ENCODE data around the gene NTM.

Gene NTM

DNA sequence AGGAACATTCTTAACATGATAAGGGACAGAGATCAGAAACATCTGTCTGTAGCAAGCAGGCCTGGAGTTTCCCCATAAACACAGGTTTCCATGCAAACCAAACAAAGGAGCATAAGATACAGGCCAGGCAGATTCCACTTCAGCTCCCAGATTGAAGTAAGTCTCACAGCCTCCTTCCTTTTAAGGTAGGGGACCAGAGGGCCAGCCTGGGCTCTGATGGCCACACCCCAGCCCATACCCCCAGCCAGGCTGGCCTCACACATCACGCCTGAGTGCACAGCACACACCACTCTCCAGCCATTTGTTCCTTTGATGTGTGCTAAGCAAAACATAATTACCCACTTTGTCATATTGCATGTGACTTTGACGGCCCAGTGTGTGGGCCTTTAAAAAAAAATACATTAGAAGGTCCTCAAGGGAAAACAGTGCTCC is 518.7 kb downstream of the NTM start:
- H3K36me3 ChIP-seq (ENCODE audit: control insufficient read depth, insufficient read depth, low read length, severe bottlenecking) = no peaks in the 10 kb centered on the region
- peaks cover 9% of the 10 kb centered on the region for H3K4me1 ChIP-seq (ENCODE audit: control insufficient read depth, insufficient read depth, low read length)
- H3K9me3 ChIP-seq (ENCODE audit: control insufficient read depth, low read length) = no peaks in the 10 kb centered on the region
- peak; percentile 73 for DNase-seq (ENCODE audit: low read depth)
- peak overlapping the region; percentile 31 for H3K4me3 ChIP-seq (ENCODE audit: low read length)
- no peaks in the 10 kb centered on the region for H3K27me3 ChIP-seq (replicated peaks; ENCODE audit: control insufficient read depth, insufficient read depth, low read length)
- H3K9ac ChIP-seq (ENCODE audit: low read length) = peak overlapping the region; percentile 47

DNA sequence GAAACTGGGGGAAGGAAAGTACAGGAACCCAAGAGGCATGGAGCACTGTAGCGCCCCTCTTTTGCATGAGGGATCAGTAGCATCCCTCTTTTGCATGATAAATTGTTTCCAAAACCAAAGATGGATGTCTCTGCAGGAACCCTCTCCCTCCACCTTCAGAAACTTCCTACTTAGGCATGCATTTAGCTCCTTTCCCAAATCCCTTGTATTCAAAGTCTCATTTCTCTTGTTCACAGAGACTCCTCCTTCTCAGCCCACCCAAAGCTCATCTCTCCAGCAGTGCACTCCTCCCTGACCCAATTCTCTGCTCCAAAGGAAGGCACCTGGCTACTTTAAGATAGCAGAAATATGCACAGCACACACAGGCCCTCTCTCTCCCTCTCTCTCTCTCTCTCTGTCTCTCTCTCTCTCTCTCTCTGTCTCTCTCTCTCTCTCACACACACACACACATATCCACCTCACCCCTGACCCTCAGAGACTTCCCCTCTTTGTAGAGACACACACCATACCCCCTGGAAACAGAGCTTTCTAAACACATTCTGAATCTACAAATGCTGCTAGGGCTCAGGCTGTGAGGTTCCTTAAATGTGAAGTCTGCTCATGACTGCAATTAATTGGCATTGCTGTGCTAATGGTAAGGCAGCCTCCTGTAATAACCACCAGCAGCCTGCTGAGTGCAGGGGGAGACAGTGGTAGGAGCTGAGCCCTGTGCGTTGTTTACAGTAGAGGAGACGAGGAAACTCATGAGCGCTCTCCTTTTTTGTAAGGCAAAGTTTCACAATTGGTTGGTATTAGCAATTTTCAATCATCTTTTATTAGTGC is 519.6 kb downstream of the NTM start:
- H3K4me3 ChIP-seq (ENCODE audit: low read length) = no peak overlapping the region
- no peaks in the 10 kb centered on the region for H3K9me3 ChIP-seq (ENCODE audit: control insufficient read depth, low read length)
- H3K36me3 ChIP-seq (ENCODE audit: control insufficient read depth, insufficient read depth, low read length, severe bottlenecking) = no peaks in the 10 kb centered on the region
- H3K4me1 ChIP-seq (ENCODE audit: control insufficient read depth, insufficient read depth, low read length) = peaks cover 9% of the 10 kb centered on the region
- no peak overlapping the region for H3K9ac ChIP-seq (ENCODE audit: low read length)
- no peaks in the 10 kb centered on the region for H3K27me3 ChIP-seq (replicated peaks; ENCODE audit: control insufficient read depth, insufficient read depth, low read length)
- DNase-seq (ENCODE audit: low read depth) = no peak

DNA sequence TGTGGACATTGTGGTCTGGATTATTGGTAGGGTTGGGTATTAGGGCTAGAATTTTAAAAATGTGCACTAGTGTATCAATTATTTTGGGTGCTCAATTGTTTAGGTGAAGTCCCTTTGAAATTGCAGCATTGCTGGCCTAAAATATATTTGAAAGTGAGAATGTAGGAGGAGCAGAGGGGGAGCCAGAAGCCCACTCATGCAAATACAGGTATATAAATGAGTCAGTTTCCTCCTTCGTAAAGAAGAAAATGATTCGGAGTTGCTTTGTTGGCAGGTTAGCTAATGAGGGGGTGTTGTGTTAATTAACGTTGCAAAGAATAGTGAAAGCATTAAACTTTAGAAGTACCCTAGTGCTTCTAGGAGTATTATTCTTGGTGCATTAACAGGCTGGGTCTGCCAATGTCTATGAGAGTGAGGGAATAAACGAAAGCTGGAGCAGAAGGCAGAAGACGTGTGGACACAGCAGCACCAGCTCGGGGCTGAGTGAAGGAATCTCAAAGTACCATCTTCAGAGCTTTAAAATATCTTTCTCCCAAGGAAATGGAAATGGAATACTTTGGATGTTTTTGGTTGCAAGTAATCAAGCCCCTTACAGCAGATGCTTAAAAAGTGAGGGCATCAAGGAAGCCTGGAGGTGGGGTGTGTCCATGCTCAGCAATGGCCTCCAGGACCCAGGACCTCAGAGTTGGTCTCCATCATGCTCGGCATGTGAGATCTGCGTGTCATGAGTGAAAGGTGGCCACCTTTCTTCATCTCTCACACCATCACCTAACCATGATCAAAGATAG is 522.9 kb downstream of the NTM start:
- H3K27me3 ChIP-seq (replicated peaks; ENCODE audit: control insufficient read depth, insufficient read depth, low read length) = no peaks in the 10 kb centered on the region
- H3K4me1 ChIP-seq (ENCODE audit: control insufficient read depth, insufficient read depth, low read length) = peaks cover 15% of the 10 kb centered on the region
- H3K9ac ChIP-seq (ENCODE audit: low read length) = no peak overlapping the region
- no peak overlapping the region for H3K4me3 ChIP-seq (ENCODE audit: low read length)
- DNase-seq (ENCODE audit: low read depth) = no peak
- H3K36me3 ChIP-seq (ENCODE audit: control insufficient read depth, insufficient read depth, low read length, severe bottlenecking) = no peaks in the 10 kb centered on the region
- no peaks in the 10 kb centered on the region for H3K9me3 ChIP-seq (ENCODE audit: control insufficient read depth, low read length)

DNA sequence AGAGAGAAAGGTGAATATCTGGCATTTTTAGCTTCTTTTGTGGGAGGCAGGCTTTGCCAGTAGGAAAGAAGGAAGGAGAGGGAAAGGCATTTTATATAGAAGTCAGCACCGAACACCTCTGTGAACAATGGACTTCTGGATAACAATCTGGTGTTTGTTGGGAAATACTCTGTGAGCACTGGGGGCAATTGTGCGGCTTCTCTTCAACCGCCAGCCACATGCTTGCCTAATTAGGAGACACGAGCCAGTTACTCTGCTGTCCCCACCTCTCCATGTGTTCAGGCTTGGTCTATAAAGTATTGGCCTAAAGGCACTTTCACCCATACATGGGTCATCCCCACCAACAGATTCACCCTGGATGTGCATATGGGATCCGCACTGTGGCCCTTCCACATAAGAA is 523.6 kb downstream of the NTM start:
- no peak overlapping the region for H3K4me3 ChIP-seq (ENCODE audit: low read length)

DNA sequence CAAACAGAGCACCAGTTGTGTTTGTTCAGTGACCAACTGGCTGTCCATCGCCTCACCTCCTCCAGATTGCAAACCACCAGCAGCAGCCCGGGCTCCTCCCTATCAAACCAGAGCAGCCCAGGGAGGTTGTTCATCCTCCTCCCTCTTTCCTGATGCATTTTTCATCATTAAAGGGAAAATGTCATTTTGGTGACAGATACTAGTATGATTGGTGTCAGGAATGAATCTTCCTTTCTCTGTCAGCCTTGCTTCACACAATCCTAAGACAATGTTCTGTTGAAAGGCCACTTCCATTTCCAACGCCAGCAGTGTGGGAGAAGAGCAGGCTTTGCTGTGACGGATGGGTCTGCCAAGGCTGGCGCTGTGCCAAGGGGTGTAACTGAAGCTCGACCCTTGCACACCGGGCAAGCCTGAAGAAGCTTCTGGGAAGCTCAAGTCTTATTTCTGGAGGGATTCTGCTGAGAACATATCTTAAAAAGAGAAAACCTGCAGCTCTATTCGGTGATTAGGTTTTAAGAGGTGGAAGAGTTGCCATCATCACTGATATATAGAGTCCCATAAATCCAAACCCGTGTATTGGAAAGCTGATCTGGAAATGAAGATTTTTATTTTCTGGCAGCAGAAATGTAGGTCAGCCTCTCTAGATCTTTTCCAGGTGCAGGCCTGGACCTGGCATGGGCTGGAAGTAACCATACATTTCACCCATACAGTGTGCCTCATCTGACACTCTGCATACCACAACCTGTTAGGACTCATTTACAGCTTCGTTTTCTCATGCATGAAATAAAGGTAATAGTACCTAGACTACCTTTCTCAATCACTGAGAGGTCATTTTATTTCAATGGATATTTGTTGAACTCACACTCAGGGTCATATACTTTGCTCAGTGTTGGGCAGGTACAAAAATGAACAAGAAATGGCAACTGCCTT is 524.5 kb downstream of the NTM start:
- Histone ChIP-seq H3K36me3 (ENCODE audit: control insufficient read depth, insufficient read depth, low read length, severe bottlenecking) (no peaks in the 10 kb centered on the region), H3K27me3 (replicated peaks; ENCODE audit: control insufficient read depth, insufficient read depth, low read length) (no peaks in the 10 kb centered on the region), H3K9ac (ENCODE audit: low read length) (no peak overlapping the region), H3K4me1 (ENCODE audit: control insufficient read depth, insufficient read depth, low read length) (peaks cover 5% of the 10 kb centered on the region), H3K9me3 (ENCODE audit: control insufficient read depth, low read length) (no peaks in the 10 kb centered on the region), H3K4me3 (ENCODE audit: low read length) (no peak overlapping the region)
- no peak for DNase-seq (ENCODE audit: low read depth)

More for the DNA sequence above, 523.6 kb downstream of the NTM start:
- Histone ChIP-seq H3K9me3 (ENCODE audit: control insufficient read depth, low read length) (no peaks in the 10 kb centered on the region), H3K36me3 (ENCODE audit: control insufficient read depth, insufficient read depth, low read length, severe bottlenecking) (no peaks in the 10 kb centered on the region), H3K4me1 (ENCODE audit: control insufficient read depth, insufficient read depth, low read length) (peaks cover 12% of the 10 kb centered on the region), H3K9ac (ENCODE audit: low read length) (no peak overlapping the region), H3K27me3 (replicated peaks; ENCODE audit: control insufficient read depth, insufficient read depth, low read length) (no peaks in the 10 kb centered on the region)
- no peak for DNase-seq (ENCODE audit: low read depth)

DNA sequence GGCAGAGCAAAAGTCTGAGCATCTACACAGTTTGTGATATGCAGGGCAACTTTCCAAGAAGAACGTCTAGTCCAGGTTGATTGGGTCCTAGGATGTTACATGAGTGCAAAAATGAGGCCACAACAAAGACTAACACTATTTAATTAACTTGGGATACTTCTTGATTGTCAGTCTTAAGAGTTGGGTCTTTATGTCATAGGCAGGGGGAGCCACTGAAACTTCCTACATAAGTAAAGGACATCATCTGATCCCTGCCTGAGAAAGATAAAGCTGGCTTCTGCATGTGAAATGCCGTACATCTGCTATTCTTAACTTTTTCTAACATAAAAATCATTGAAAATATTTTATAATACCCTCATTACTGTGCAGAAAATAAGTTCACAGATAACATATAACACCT is 525.5 kb downstream of the NTM start:
- Histone ChIP-seq H3K27me3 (replicated peaks; ENCODE audit: control insufficient read depth, insufficient read depth, low read length) (no peaks in the 10 kb centered on the region), H3K36me3 (ENCODE audit: control insufficient read depth, insufficient read depth, low read length, severe bottlenecking) (no peaks in the 10 kb centered on the region), H3K4me1 (ENCODE audit: control insufficient read depth, insufficient read depth, low read length) (peaks cover 12% of the 10 kb centered on the region), H3K9me3 (ENCODE audit: control insufficient read depth, low read length) (no peaks in the 10 kb centered on the region), H3K9ac (ENCODE audit: low read length) (no peak overlapping the region), H3K4me3 (ENCODE audit: low read length) (no peak overlapping the region)
- DNase-seq (ENCODE audit: low read depth) = no peak

DNA sequence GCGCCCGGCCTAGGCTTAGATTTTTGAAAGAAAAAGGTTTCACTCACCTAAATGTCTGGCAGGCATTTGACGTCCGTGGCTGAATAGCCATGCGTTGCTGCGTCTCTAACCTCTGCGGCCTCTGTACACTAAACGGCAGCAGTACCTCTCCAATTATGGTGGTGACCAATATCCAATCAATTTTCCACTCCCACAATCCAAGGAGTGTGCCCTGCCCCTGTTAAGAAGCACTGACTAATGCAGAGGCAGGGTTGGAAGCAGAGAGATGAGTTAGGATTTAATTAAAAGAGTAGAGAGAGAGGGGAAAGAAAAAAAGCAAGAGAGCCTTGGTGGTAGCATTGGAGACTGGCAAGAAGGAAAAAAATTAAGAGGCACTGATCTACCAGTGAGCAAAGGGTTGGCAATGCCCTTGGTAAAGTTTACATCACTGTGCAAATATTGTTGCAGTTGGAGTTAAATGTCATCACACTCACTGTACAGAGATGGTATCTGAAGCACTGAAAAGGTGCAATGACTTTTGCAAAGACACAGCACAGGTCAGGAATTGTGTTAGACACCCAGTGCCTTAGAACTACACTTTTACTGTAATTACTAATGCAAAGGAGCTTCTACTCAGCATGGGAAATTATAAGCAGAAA is 526.7 kb downstream of the NTM start:
- H3K27me3 ChIP-seq (replicated peaks; ENCODE audit: control insufficient read depth, insufficient read depth, low read length) = no peaks in the 10 kb centered on the region
- no peaks in the 10 kb centered on the region for H3K9me3 ChIP-seq (ENCODE audit: control insufficient read depth, low read length)
- H3K9ac ChIP-seq (ENCODE audit: low read length) = no peak overlapping the region
- H3K4me1 ChIP-seq (ENCODE audit: control insufficient read depth, insufficient read depth, low read length) = peaks cover 12% of the 10 kb centered on the region
- H3K36me3 ChIP-seq (ENCODE audit: control insufficient read depth, insufficient read depth, low read length, severe bottlenecking) = no peaks in the 10 kb centered on the region
- DNase-seq (ENCODE audit: low read depth) = no peak
- H3K4me3 ChIP-seq (ENCODE audit: low read length) = no peak overlapping the region

DNA sequence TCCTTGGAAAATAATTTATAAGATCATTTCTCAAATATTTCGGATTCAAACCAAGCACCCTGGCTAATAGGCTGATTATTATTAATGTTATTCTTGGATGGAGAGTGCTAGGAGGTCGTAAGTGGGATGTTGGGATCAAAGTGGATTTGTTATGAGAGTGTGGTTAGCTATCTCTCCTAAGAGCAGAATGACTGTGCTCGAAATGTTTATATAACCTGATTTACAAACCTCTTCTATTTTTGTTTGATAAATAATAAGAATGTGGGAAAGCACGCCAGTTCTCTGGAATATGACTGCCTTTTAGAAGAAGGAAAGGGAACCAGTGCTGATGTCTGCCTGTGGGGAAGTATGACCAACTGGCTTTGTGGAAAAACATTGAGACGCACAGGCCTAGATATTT is 527.5 kb downstream of the NTM start:
- Histone ChIP-seq H3K4me3 (ENCODE audit: low read length) (no peak overlapping the region), H3K9me3 (ENCODE audit: control insufficient read depth, low read length) (no peaks in the 10 kb centered on the region), H3K4me1 (ENCODE audit: control insufficient read depth, insufficient read depth, low read length) (peaks cover 12% of the 10 kb centered on the region), H3K27me3 (replicated peaks; ENCODE audit: control insufficient read depth, insufficient read depth, low read length) (no peaks in the 10 kb centered on the region), H3K36me3 (ENCODE audit: control insufficient read depth, insufficient read depth, low read length, severe bottlenecking) (no peaks in the 10 kb centered on the region), H3K9ac (ENCODE audit: low read length) (no peak overlapping the region)
- no peak for DNase-seq (ENCODE audit: low read depth)

DNA sequence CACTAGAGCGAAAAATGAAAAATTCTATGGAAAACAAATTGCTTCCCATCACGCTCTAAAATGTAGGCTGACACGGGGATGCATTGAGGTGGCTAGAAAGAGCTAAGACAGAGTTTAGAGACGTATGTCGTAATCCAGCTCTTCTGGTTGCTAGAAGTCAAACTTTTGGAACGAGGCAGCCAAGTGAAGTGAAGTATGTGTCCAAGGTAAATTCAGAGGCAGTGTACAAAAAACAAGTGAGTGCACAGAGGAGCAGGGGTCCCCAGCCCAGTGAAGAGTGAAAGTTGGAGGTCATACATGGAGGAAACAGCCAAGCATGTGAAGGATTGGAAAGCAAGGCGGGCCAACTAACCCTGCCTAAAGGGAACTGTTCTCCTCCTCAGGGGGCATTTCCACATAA is 528.5 kb downstream of the NTM start:
- H3K4me1 ChIP-seq (ENCODE audit: control insufficient read depth, insufficient read depth, low read length) = peaks cover 12% of the 10 kb centered on the region
- H3K9ac ChIP-seq (ENCODE audit: low read length) = no peak overlapping the region
- H3K27me3 ChIP-seq (replicated peaks; ENCODE audit: control insufficient read depth, insufficient read depth, low read length) = no peaks in the 10 kb centered on the region
- no peaks in the 10 kb centered on the region for H3K36me3 ChIP-seq (ENCODE audit: control insufficient read depth, insufficient read depth, low read length, severe bottlenecking)
- no peak overlapping the region for H3K4me3 ChIP-seq (ENCODE audit: low read length)
- no peaks in the 10 kb centered on the region for H3K9me3 ChIP-seq (ENCODE audit: control insufficient read depth, low read length)
- DNase-seq (ENCODE audit: low read depth) = no peak

DNA sequence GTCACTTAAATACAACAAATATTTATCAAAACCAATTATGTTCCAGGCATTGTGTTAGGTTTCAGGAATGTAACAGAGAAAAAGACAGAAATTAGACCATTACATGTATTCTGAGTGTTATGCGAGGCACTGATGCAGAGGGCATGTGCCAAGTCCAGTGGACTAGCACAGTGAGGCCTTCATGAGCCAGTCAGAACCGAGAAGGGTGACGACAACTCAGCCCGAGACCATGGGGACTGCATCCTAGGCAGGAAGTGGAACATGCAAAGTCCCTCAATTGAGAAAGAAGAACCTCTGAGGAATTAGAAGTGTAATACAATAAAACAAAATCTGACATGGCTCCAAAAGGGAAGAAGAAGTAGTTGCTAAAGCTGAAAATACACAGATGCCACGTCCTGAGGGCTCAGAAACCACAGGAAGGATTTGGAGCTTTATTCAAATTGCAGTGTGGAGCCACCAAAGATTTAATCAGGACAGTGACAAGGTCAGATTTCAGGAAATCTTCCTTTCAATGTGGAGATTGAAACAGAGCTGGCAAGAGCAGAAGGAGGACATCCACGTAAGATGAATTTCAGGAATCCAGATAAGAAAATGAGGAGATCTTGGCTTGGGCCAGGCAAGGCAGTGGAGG is 529.6 kb downstream of the NTM start:
- H3K36me3 ChIP-seq (ENCODE audit: control insufficient read depth, insufficient read depth, low read length, severe bottlenecking) = no peaks in the 10 kb centered on the region
- no peak overlapping the region for H3K4me3 ChIP-seq (ENCODE audit: low read length)
- DNase-seq (ENCODE audit: low read depth) = no peak

More for the DNA sequence above, 529.6 kb downstream of the NTM start:
- Histone ChIP-seq H3K9ac (ENCODE audit: low read length) (no peak overlapping the region), H3K4me1 (ENCODE audit: control insufficient read depth, insufficient read depth, low read length) (peaks cover 12% of the 10 kb centered on the region), H3K27me3 (replicated peaks; ENCODE audit: control insufficient read depth, insufficient read depth, low read length) (no peaks in the 10 kb centered on the region), H3K9me3 (ENCODE audit: control insufficient read depth, low read length) (no peaks in the 10 kb centered on the region)

All from adipocyte (in vitro differentiated cells).